H1 (cell line): ENCODE data around the gene CELF2.

Experiments used
- ATF3 ChIP-seq: IDR thresholded peaks from 2 replicates; pipeline ENCODE4 v1.6.1; 2011; ENCODE audit warnings: low read depth, mild to moderate bottlenecking, low read length; ENCODE audit not compliant: insufficient read depth
- CEBPB ChIP-seq: IDR thresholded peaks from 2 replicates; pipeline ENCODE4 v1.6.1; 2012; ENCODE audit warnings: low read depth, low read length
- CHD2 ChIP-seq: IDR thresholded peaks from 2 replicates; pipeline ENCODE4 v1.6.1; 2012; ENCODE audit warnings: low read length, improper control_type of control experiment
- CTCF ChIP-seq, 3 experiments: IDR thresholded peaks; 1 replicate in 2 of 3; 2 replicates in 1 of 3; pipeline versions ENCODE4 v1.5.1 to v1.6.1; 2011; ENCODE audit warnings: low read length in 3 of 3, mild to moderate bottlenecking in 3 of 3, inconsistent platforms in 2 of 3, low read depth in 1 of 3, moderate library complexity in 1 of 3; ENCODE audit not compliant: insufficient read depth in 1 of 3; ENCODE audit errors: control extremely low read depth in 1 of 3
- EZH2 ChIP-seq: fragments of 200-600 bp; sonication (generic); IDR thresholded peaks from 2 replicates; pipeline ENCODE4 v1.7.1; 2012; ENCODE audit warnings: low read depth, mild to moderate bottlenecking, moderate library complexity, low read length, inconsistent platforms; ENCODE audit not compliant: severe bottlenecking
- HDAC2 ChIP-seq, 2 experiments: fragments of 300-600 bp in 1 of 2; sonication (generic) in 1 of 2; IDR thresholded peaks; 2 replicates each; pipeline ENCODE4 v1.6.1; 2011 to 2012; ENCODE audit warnings: low read depth in 2 of 2, low read length in 2 of 2, mild to moderate bottlenecking in 2 of 2, moderate library complexity in 2 of 2, borderline replicate concordance in 1 of 2, inconsistent platforms in 1 of 2
- NRF1 ChIP-seq: IDR thresholded peaks from 2 replicates; pipeline ENCODE4 v1.6.1; 2011; ENCODE audit warnings: mild to moderate bottlenecking, low read depth, low read length, improper control_type of control experiment
- POLR2A ChIP-seq, 2 experiments: IDR thresholded peaks; 1 replicate in 1 of 2; 2 replicates in 1 of 2; pipeline ENCODE4 v1.6.1; 2011; ENCODE audit warnings: low read depth in 2 of 2, low read length in 2 of 2, mild to moderate bottlenecking in 2 of 2; ENCODE audit errors: control extremely low read depth in 1 of 2
- POU5F1 ChIP-seq: IDR thresholded peaks from 2 replicates; pipeline ENCODE4 v1.6.1; 2011; ENCODE audit warnings: low read depth, mild to moderate bottlenecking, low read length, moderate library complexity
- SP1 ChIP-seq: IDR thresholded peaks from 2 replicates; pipeline ENCODE4 v1.6.1; 2011; ENCODE audit warnings: low read depth, low read length

GRCh38 chr10:11148142-11149028 is 130.7 kb downstream of the CELF2 start:
- TF ChIP-seq CTCF (IDR thresholded peaks at IDR 0.05; ENCODE audit: control extremely low read depth in 1 of 3, insufficient read depth in 1 of 3, low read depth in 1 of 3, low read length in 3 of 3) (no peak), EZH2 (no peak), POLR2A (IDR thresholded peaks at IDR 0.05; ENCODE audit: control extremely low read depth in 1 of 2, low read depth in 2 of 2, low read length in 2 of 2) (no peak), CEBPB (no peak), POU5F1 (no peak), HDAC2 (IDR thresholded peaks at IDR 0.05; ENCODE audit: borderline replicate concordance in 1 of 2, low read depth in 2 of 2, low read length in 2 of 2) (no peak), ATF3 (no peak), SP1 (no peak), NRF1 (no peak), CHD2 (no peak)
